ENCODE results near the gene PLPPR1.

PLPPR1 gene

DNA sequence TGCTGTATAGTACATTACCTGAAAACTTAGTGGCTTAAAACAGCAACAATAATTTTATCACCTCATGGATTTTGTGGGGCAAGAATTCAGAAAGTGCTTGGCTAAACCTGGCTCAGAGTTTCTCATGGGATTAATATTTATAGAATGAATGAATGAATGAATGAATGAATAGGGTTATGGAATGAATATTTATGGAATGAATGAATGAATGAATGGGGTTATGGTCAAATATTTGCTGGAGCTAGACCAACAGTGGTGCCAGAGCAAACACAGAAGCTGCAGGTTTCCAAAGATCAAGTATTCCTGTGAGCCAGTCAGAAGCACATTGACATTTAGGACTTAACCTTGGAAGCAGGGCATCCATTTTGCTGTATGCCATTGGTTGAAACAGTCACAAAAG, 35.7 kb downstream of the PLPPR1 start:
- TF ChIP-seq, protein P1, sequence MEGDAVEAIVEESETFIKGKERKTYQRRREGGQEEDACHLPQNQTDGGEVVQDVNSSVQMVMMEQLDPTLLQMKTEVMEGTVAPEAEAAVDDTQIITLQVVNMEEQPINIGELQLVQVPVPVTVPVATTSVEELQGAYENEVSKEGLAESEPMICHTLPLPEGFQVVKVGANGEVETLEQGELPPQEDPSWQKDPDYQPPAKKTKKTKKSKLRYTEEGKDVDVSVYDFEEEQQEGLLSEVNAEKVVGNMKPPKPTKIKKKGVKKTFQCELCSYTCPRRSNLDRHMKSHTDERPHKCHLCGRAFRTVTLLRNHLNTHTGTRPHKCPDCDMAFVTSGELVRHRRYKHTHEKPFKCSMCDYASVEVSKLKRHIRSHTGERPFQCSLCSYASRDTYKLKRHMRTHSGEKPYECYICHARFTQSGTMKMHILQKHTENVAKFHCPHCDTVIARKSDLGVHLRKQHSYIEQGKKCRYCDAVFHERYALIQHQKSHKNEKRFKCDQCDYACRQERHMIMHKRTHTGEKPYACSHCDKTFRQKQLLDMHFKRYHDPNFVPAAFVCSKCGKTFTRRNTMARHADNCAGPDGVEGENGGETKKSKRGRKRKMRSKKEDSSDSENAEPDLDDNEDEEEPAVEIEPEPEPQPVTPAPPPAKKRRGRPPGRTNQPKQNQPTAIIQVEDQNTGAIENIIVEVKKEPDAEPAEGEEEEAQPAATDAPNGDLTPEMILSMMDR (IDR thresholded peaks at IDR 0.05; ENCODE audit: insufficient read depth, low read length, poor library complexity, severe bottlenecking) = no peak
- no peaks in the 10 kb centered on the region for H3K36me3 ChIP-seq (ENCODE audit: control insufficient read depth, insufficient read depth, low read length)
- no peak overlapping the region for H3K4me3 ChIP-seq (replicated peaks; ENCODE audit: low read depth, low read length)
- H3K27me3 ChIP-seq (replicated peaks; ENCODE audit: control insufficient read depth, insufficient read depth, low read length) = no peaks in the 10 kb centered on the region
- no peak for DNase-seq (ENCODE audit: extremely low read depth, insufficient read length)

DNA sequence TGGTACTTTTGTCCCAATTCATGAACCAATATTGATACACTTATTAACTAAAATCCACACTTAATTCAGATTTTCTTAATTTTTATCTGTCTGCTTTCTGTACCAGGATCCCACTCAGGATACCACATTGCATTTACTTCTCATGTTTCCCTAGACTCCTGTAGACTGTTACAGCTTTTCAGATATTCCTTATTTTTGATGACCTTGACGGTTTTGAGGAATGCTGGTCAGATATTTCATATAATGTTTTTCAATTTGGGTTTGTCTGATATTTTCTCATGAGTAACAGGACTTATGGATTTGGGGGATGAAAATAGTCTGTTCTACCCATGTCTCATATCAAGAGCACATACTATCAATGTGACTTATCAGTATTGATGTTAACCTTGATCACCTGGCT, 37.4 kb downstream of the PLPPR1 start:
- no peaks in the 10 kb centered on the region for H3K36me3 ChIP-seq (ENCODE audit: control insufficient read depth, insufficient read depth, low read length)
- H3K4me3 ChIP-seq (replicated peaks; ENCODE audit: low read depth, low read length) = no peak overlapping the region
- no peak for DNase-seq (ENCODE audit: extremely low read depth, insufficient read length)
- no peaks in the 10 kb centered on the region for H3K27me3 ChIP-seq (replicated peaks; ENCODE audit: control insufficient read depth, insufficient read depth, low read length)
- TF ChIP-seq, protein P1 (IDR thresholded peaks at IDR 0.05; ENCODE audit: insufficient read depth, low read length, poor library complexity, severe bottlenecking) = no peak

DNA sequence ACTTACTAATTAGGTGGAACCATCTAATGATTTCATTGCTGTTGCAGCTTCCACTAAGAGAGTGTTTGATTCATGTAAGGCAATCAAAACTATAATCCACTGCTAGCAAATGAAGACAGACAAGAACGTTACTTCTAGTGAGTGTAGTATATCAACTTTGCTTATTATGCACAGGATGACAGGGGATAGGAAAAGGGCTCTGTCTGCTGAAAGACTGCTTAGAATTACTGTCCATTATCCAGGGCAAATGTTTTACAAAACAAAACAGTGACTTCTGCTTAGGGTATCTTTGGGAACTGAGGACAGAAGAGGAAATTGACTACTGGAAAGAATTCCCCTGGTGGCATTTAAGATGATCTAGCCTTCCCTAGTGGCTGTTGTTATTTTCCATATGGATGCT, 40.2 kb downstream of the PLPPR1 start:
- Histone ChIP-seq H3K27me3 (replicated peaks; ENCODE audit: control insufficient read depth, insufficient read depth, low read length) (no peaks in the 10 kb centered on the region), H3K36me3 (ENCODE audit: control insufficient read depth, insufficient read depth, low read length) (no peaks in the 10 kb centered on the region), H3K4me3 (replicated peaks; ENCODE audit: low read depth, low read length) (no peak overlapping the region)
- DNase-seq (ENCODE audit: extremely low read depth, insufficient read length) = no peak
- TF ChIP-seq, protein P1 (IDR thresholded peaks at IDR 0.05; ENCODE audit: insufficient read depth, low read length, poor library complexity, severe bottlenecking) = no peak

DNA sequence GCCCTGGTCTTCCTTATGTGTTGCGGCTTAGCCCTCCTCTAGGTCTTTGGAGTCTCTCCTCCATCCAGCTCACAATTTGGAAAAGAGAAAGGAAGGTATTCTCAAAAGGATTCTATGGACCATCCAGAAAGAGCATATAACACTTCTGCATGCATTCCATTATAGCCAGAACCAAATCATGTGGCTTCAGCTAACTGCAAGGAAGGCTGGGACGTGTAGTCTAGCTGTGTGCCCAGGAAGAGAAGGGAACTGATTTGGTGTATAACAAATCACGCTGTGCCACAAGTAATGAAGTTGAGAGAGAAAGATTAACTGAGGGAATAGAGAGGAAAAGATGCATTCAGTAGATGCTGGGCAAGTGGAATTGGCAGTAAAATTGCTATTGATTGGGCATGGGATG, 43.7 kb downstream of the PLPPR1 start:
- TF ChIP-seq, protein P1 (IDR thresholded peaks at IDR 0.05; ENCODE audit: insufficient read depth, low read length, poor library complexity, severe bottlenecking) = no peak
- no peak for DNase-seq (ENCODE audit: extremely low read depth, insufficient read length)
- Histone ChIP-seq H3K36me3 (ENCODE audit: control insufficient read depth, insufficient read depth, low read length) (no peaks in the 10 kb centered on the region), H3K4me3 (replicated peaks; ENCODE audit: low read depth, low read length) (no peak overlapping the region), H3K27me3 (replicated peaks; ENCODE audit: control insufficient read depth, insufficient read depth, low read length) (no peaks in the 10 kb centered on the region)

DNA sequence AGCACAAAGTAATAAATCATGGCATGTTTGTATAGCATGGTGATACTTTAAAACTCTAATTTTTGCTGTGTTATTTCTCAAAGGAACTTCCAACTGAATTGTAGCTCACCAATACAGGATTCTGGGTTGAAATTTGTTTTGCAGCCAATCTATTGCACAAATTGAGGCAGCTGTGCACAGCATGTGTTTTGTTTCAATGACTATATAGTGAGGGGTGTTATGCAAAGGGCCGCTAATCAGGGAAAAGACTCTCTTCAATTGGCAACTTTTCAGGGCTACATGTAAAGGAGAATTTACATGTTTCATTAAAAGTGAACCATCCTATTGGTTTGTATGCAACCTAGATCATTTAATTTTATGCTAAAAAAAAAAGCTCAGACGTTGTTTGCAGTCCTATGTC, 44.6 kb downstream of the PLPPR1 start:
- Histone ChIP-seq H3K27me3 (replicated peaks; ENCODE audit: control insufficient read depth, insufficient read depth, low read length) (no peaks in the 10 kb centered on the region), H3K36me3 (ENCODE audit: control insufficient read depth, insufficient read depth, low read length) (no peaks in the 10 kb centered on the region), H3K4me3 (replicated peaks; ENCODE audit: low read depth, low read length) (no peak overlapping the region)
- DNase-seq (ENCODE audit: extremely low read depth, insufficient read length) = no peak
- TF ChIP-seq, protein P1 (IDR thresholded peaks at IDR 0.05; ENCODE audit: insufficient read depth, low read length, poor library complexity, severe bottlenecking) = no peak

DNA sequence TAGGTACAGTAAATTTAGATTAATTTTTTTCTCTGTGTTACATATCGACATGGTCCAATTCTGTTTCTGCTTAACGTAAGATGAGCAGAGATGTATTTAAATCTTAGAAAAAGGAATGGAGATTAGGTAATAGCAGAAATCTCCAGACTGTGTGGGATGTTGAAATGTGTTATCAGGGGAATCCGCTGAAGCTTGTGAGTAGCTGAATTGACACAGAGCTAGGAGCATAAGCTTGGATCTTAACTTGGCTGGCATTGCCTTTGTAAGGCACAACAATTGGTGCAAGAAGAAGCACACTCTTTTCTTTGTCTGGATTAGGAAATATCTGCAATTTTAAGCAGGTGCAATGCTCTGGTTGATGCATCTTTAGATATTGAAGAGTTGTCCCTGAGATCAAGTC, 53.1 kb downstream of the PLPPR1 start:
- H3K4me3 ChIP-seq (replicated peaks; ENCODE audit: low read depth, low read length) = no peak overlapping the region
- no peak for DNase-seq (ENCODE audit: extremely low read depth, insufficient read length)
- no peaks in the 10 kb centered on the region for H3K36me3 ChIP-seq (ENCODE audit: control insufficient read depth, insufficient read depth, low read length)
- TF ChIP-seq, protein P1 (IDR thresholded peaks at IDR 0.05; ENCODE audit: insufficient read depth, low read length, poor library complexity, severe bottlenecking) = no peak
- H3K27me3 ChIP-seq (replicated peaks; ENCODE audit: control insufficient read depth, insufficient read depth, low read length) = no peaks in the 10 kb centered on the region
